ENCODE data around the gene ZBTB6.

ZBTB6 gene

GRCh38 chr9:122931226-122932121 is 18.4 kb upstream of the ZBTB6 start, which contains the start of gene ZBTB26 (continued):
- TF ChIP-seq HIC1 (tag by site-specific recombination; IDR thresholded peaks at IDR 0.05) (peak; percentile 89), ZNF777 (tag by site-specific recombination; IDR thresholded peaks at IDR 0.05; ENCODE audit: borderline replicate concordance) (no peak), ZNF341 (tag by site-specific recombination; IDR thresholded peaks at IDR 0.05; ENCODE audit: low read depth) (peak; percentile 46), ZIC2 (tag by site-specific recombination; IDR thresholded peaks at IDR 0.05) (peak; percentile 64), ZBTB6 (tag by site-specific recombination; IDR thresholded peaks at IDR 0.05) (no peak), ZNF274 (IDR thresholded peaks at IDR 0.05; ENCODE audit: low read length) (no peak), ZNF274 (tag by site-specific recombination; IDR thresholded peaks at IDR 0.05; ENCODE audit: borderline replicate concordance) (no peak), ZNF639 (tag by site-specific recombination; IDR thresholded peaks at IDR 0.05) (0 out of 2 replicates have a peak, but pooled peaks have one; percentile 29), OSR2 (tag by site-specific recombination; IDR thresholded peaks at IDR 0.05) (no peak), PBX3 (CRISPR knock-in tag; IDR thresholded peaks at IDR 0.05) (no peak), ZNF585B (tag by site-specific recombination; IDR thresholded peaks at IDR 0.05) (no peak), SALL2 (tag by site-specific recombination; IDR thresholded peaks at IDR 0.05; ENCODE audit: borderline replicate concordance) (no peak), ZNF560 (tag by site-specific recombination; IDR thresholded peaks at IDR 0.05; ENCODE audit: borderline replicate concordance) (no peak), ZNF514 (tag by site-specific recombination; IDR thresholded peaks at IDR 0.05) (no peak), ZNF645 (tag by site-specific recombination; IDR thresholded peaks at IDR 0.05) (no peak), MZF1 (tag by site-specific recombination; IDR thresholded peaks at IDR 0.05; ENCODE audit: borderline replicate concordance) (no peak), TSHZ1 (tag by site-specific recombination; IDR thresholded peaks at IDR 0.05; ENCODE audit: borderline replicate concordance) (no peak), TCF7L2 (IDR thresholded peaks at IDR 0.05; ENCODE audit: borderline replicate concordance, low read depth, low read length) (no peak), ZNF658 (tag by site-specific recombination; IDR thresholded peaks at IDR 0.05) (no peak), ZNF391 (tag by site-specific recombination; IDR thresholded peaks at IDR 0.05; ENCODE audit: borderline replicate concordance, low read depth) (no peak), ZNF157 (tag by site-specific recombination; IDR thresholded peaks at IDR 0.05) (no peak), ZNF707 (tag by site-specific recombination; IDR thresholded peaks at IDR 0.05) (no peak), ZNF791 (tag by site-specific recombination; IDR thresholded peaks at IDR 0.05) (no peak), ZNF248 (tag by site-specific recombination; IDR thresholded peaks at IDR 0.05) (no peak), ZBTB17 (tag by site-specific recombination; IDR thresholded peaks at IDR 0.05) (peak; percentile 29; the same call in 1 of the 2 replicates), ZNF513 (tag by site-specific recombination; IDR thresholded peaks at IDR 0.05) (no peak), ZNF292 (tag by site-specific recombination; IDR thresholded peaks at IDR 0.05; ENCODE audit: borderline replicate concordance, low read depth) (no peak)

Data from HEK293 (cell line).